K562 (cell line): ENCODE results near the gene HOXA13. TPM values are rescaled to one million over a fixed set of nuclear protein-coding genes. Genes with fewer than 3 reads are reported as not detected.

Experiments
- ATAC-seq: fragments of 200-7000 bp; cut with Tn5 transposase; 3 replicates; pipeline ENCODE4 v1.9.1; 2020; ENCODE audit warnings: moderate library complexity
- BruUV-seq: library from RNA; stranded (reverse); fragments of 400-500 nt; replicated peaks from 2 replicates; lab custom pipeline; 2021; lab: Mats Ljungman, UMichigan
- CTCF ChIA-PET: fragments of 300-600 bp; formaldehyde crosslinking; extraction: SDS; loops from one replicate; lab custom pipeline; 2021; ENCODE audit warnings: low intra/inter-chr PET ratio; lab: Yijun Ruan, JAX
- POLR2A ChIA-PET: fragments of 300-600, 350-650 bp; sonication (Branson Sonifier 250); formaldehyde crosslinking; extraction: SDS; loops from one replicate; lab custom pipeline; 2021; ENCODE audit warnings: antibody characterized with exemption, inconsistent platforms; lab: Yijun Ruan, JAX
- DNase-seq, 4 experiments: peaks; one replicate each; pipeline versions ENCODE4 v3.0.0 to v3.0.0-alpha.2; 2011 to 2018; ENCODE audit warnings: low spot score in 3 of 4, mixed read lengths in 3 of 4; ENCODE audit errors: extremely low read depth in 1 of 4
- FAIRE-seq: peaks from 2 replicates; lab custom pipeline; 2011; peaks lifted over from hg19 to GRCh38; lab: Jason Lieb, UNC
- H2AFZ ChIP-seq: 2 replicates; pipeline ENCODE4 v1.6.0; 2011; ENCODE audit warnings: low read depth, low read length, control low read depth, inconsistent platforms
- H3K27ac ChIP-seq: fragments of 200-600 bp; 3 replicates; pipeline ENCODE4 v1.8.0; 2011; ENCODE audit warnings: low read depth, mild to moderate bottlenecking, control low read depth, inconsistent platforms, low read length, moderate library complexity, mixed read lengths; ENCODE audit errors: extremely low read depth
- H3K27me3 ChIP-seq, 2 experiments: fragments of 300-600 bp in 1 of 2; 2 replicates in 1 of 2; 3 replicates in 1 of 2; pipeline versions ENCODE4 v1.6.0 to v1.8.0; 2011; ENCODE audit warnings: inconsistent platforms in 2 of 2, low read length in 2 of 2, mild to moderate bottlenecking in 1 of 2, mixed read lengths in 1 of 2, moderate library complexity in 1 of 2; ENCODE audit not compliant: control insufficient read depth in 2 of 2, insufficient read depth in 2 of 2
- H3K36me3 ChIP-seq: fragments of 300-600 bp; 3 replicates; pipeline ENCODE4 v1.8.0; 2011; ENCODE audit warnings: mild to moderate bottlenecking, low read length, inconsistent platforms; ENCODE audit not compliant: control insufficient read depth, insufficient read depth
- H3K4me1 ChIP-seq, 2 experiments: fragments of 200-600 bp in 1 of 2; replicated peaks in 1 of 2; 2 replicates in 1 of 2; 3 replicates in 1 of 2; pipeline versions ENCODE4 v1.5.1 to v1.8.0; 2011; ENCODE audit warnings: inconsistent platforms in 2 of 2, low read length in 2 of 2, mild to moderate bottlenecking in 1 of 2, mixed read lengths in 1 of 2, moderate library complexity in 1 of 2; ENCODE audit not compliant: control insufficient read depth in 2 of 2, insufficient read depth in 2 of 2
- H3K4me2 ChIP-seq: 2 replicates; pipeline ENCODE4 v1.6.1; 2011; ENCODE audit warnings: low read length, control low read depth, inconsistent platforms, mixed read lengths; ENCODE audit not compliant: insufficient read depth
- H3K4me3 ChIP-seq: fragments of 200-600 bp; sonication (generic), shearing (Covaris generic); 2 replicates; pipeline ENCODE4 v1.5.1; 2016; ENCODE audit warnings: control low read depth, inconsistent platforms
- H3K79me2 ChIP-seq: fragments of 200-600 bp; 3 replicates; pipeline ENCODE4 v1.8.0; 2011; ENCODE audit warnings: low read length, inconsistent platforms; ENCODE audit not compliant: control insufficient read depth, insufficient read depth
- H3K9ac ChIP-seq, 2 experiments: 2 replicates each; pipeline versions ENCODE4 v1.6.0 to v1.6.1; 2011; ENCODE audit warnings: low read depth in 2 of 2, low read length in 2 of 2, control low read depth in 1 of 2, inconsistent platforms in 1 of 2, mild to moderate bottlenecking in 1 of 2, mixed read lengths in 1 of 2; ENCODE audit not compliant: insufficient read depth in 1 of 2
- H3K9me1 ChIP-seq: one replicate; pipeline ENCODE4 v1.6.0; 2011; ENCODE audit warnings: inconsistent platforms, mild to moderate bottlenecking, low read length, moderate library complexity; ENCODE audit not compliant: control insufficient read depth, insufficient read depth
- H3K9me3 ChIP-seq: replicated peaks from 2 replicates; pipeline ENCODE4 v1.5.1; 2011; ENCODE audit warnings: low read depth, low read length, inconsistent platforms; ENCODE audit not compliant: control insufficient read depth, insufficient read depth
- H4K20me1 ChIP-seq: replicated peaks from 2 replicates; pipeline ENCODE4 v1.6.1; 2011; ENCODE audit warnings: low read length, inconsistent platforms, mixed read lengths; ENCODE audit not compliant: control insufficient read depth, insufficient read depth
- CREBBP ChIP-seq: IDR thresholded peaks from one replicate; pipeline ENCODE4 v1.6.1; 2012; ENCODE audit warnings: low read depth, mild to moderate bottlenecking, control low read depth, inconsistent platforms, low read length
- CXXC5 ChIP-seq: fragments of 250-450 bp; sonication (Bioruptor Pico); IDR thresholded peaks from 2 replicates; pipeline ENCODE4 v1.8.0; 2022; ENCODE audit warnings: inconsistent platforms, mild to moderate bottlenecking, moderate library complexity
- GTF2B ChIP-seq: IDR thresholded peaks from 2 replicates; pipeline ENCODE4 v1.6.1; 2011; ENCODE audit not compliant: insufficient read length; ENCODE audit errors: extremely low read depth
- NFRKB ChIP-seq: fragments of 450-650 bp; IDR thresholded peaks from 2 replicates; pipeline ENCODE4 v1.6.1; 2016; ENCODE audit warnings: low read depth
- NR2C1 ChIP-seq, 2 experiments: fragments of 450-650 bp; IDR thresholded peaks; 2 replicates each; pipeline ENCODE4 v1.6.1; 2017; ENCODE audit warnings: mild to moderate bottlenecking in 2 of 2, antibody characterized with exemption in 1 of 2, inconsistent platforms in 1 of 2, missing compliant biosample characterization in 1 of 2, missing genetic modification characterization in 1 of 2
- PHF8 ChIP-seq: fragments of 200-600 bp; sonication (generic); IDR thresholded peaks from 2 replicates; pipeline ENCODE4 v1.6.1; 2012; ENCODE audit warnings: mixed run types, mild to moderate bottlenecking, inconsistent platforms, low read length, moderate library complexity, borderline replicate concordance
- POLR2B ChIP-seq: fragments of 450-650 bp; IDR thresholded peaks from 2 replicates; pipeline ENCODE4 v1.6.1; 2018; ENCODE audit warnings: low read depth; ENCODE audit not compliant: partially characterized antibody
- TBL1XR1 ChIP-seq, 2 experiments: IDR thresholded peaks; 2 replicates each; pipeline ENCODE4 v1.6.1; 2012; ENCODE audit warnings: improper control_type of control experiment in 2 of 2, low read length in 2 of 2, mild to moderate bottlenecking in 1 of 2
- ZNF239 ChIP-seq: fragments of 250-450 bp; sonication (Bioruptor Pico); IDR thresholded peaks from 2 replicates; pipeline ENCODE4 v1.4.0; 2020; ENCODE audit warnings: mild to moderate bottlenecking
- ZNF644 ChIP-seq: fragments of 200-800 bp; sonication (Bioruptor generic); IDR thresholded peaks from 2 replicates; pipeline ENCODE4 v1.6.1; 2016; ENCODE audit warnings: low read depth, missing genetic modification characterization, missing compliant biosample characterization
- WGBS: fragments of 100-300 bp; shearing (Covaris generic); methylation state at CpG from one replicate; pipeline ENCODE4 v1.1.6; 2016; ENCODE audit warnings: low coverage, mixed read lengths; ENCODE audit not compliant: insufficient coverage; ENCODE audit errors: missing lambda C conversion rate; 5-methylcytosine and 5-hydroxymethylcytosine counted together
- in situ Hi-C: fragments of 300-500 bp; cut with MboI; formaldehyde crosslinking; loops from 4 replicates; pipeline ENCODE4 v1.15.0; 2018; ENCODE audit warnings: inconsistent platforms, mixed read lengths
- intact Hi-C: fragments of 100-400 bp; cut with micrococcal nuclease; formaldehyde crosslinking; loops from 2 replicates; pipeline ENCODE4 v1.14.2; 2022
- polyA plus RNA-seq, 8 experiments: library from polyadenylated mRNA; depleted of rRNA in 4 of 8; stranded (reverse) in 5 of 8; unstranded in 3 of 8; fragments of >200 nt; fragmentation: Nextera tagmentation in 2 of 8; fragmentation: Illumina TruSeq in 1 of 8; extraction: Ambion mirVana in 2 of 8; extraction: Trizol in 1 of 8; gene quantifications; 2 replicates each; pipeline versions ENCODE4 v1.2.1 to v1.2.3, GENCODE V29; 2011 to 2014; ENCODE audit warnings: inconsistent platforms in 1 of 8, missing spikeins in 1 of 8
- total RNA-seq, 7 experiments: library from RNA; depleted of rRNA in 6 of 7; stranded (reverse); fragments of >200 nt in 6 of 7; fragmentation: Illumina TruSeq in 2 of 7; extraction: Trizol in 2 of 7; gene quantifications; 2 replicates each; pipeline versions ENCODE4 v1.2.1 to v1.2.3, GENCODE V29; 2011 to 2021; ENCODE audit warnings: low replicate concordance in 1 of 7

Gene HOXA13
- total and polyA plus RNA-seq, 9 of the 15 experiments (the other 6 are each of a cell fraction or from before 2014, with no cell fraction given): not detected

GRCh38 chr7:27248427-27248806 lies 48.5 kb upstream of the HOXA13 start:
- Histone ChIP-seq H3K9me3 (no peaks in the 10 kb centered on the region), H4K20me1 (peaks cover 9% of the 10 kb centered on the region), H3K9ac (no peak overlapping the region), H3K27ac (no peak overlapping the region), H3K79me2 (no peaks in the 10 kb centered on the region), H3K4me3 (no peak overlapping the region), H3K36me3 (no peaks in the 10 kb centered on the region), H3K4me1 (peaks cover 0 to 23% of the 10 kb centered on the region in 2 experiments; a peak in 1 of 5 replicates), H2AFZ (no peak overlapping the region), H3K4me2 (no peak overlapping the region), H3K9me1 (peaks cover under 1% of the 10 kb centered on the region), H3K27me3 (peaks cover 79 to 98% of the 10 kb centered on the region in 2 experiments)
- BruUV-seq: no TSS peak
- 0% methylated on average over 3 of the region's 3 CpGs for WGBS
- intact Hi-C loops (no loop called here), in situ Hi-C loops (no loop called here)
- ChIA-PET POLR2A (interaction anchor here (0.9 kb wide), 1 partner anchor 10 kb away, joined by 7 read pairs; no protein-coding TSS in a partner anchor), CTCF (no interaction called here)
- no peak for ATAC-seq
- FAIRE-seq: no peak
- no peak for TF ChIP-seq GTF2B
- no peak for TF ChIP-seq NR2C1 (IDR thresholded peaks at IDR 0.05)
- TF ChIP-seq NR2C1 (tag; IDR thresholded peaks at IDR 0.05): no peak
- TF ChIP-seq POLR2B: no peak
- TF ChIP-seq PHF8: no peak
- TF ChIP-seq CREBBP: no peak
- no peak for TF ChIP-seq ZNF644 (tag)
- TF ChIP-seq TBL1XR1 (IDR thresholded peaks at IDR 0.05; ENCODE audit: low read length in 2 of 2): no peak
- TF ChIP-seq CXXC5 (CRISPR knock-in tag): no peak
- TF ChIP-seq ZNF239: no peak
- TF ChIP-seq NFRKB: no peak
- DNase-seq: no peak
